Skin of body (tissue), 2 donors: Measurements from ENCODE around the gene CHPF2. TPM values are rescaled to one million over a fixed set of nuclear protein-coding genes. Genes with fewer than 3 reads are reported as not detected.

Source experiments
- DNase-seq: peaks from one replicate; lab custom pipeline; 2025; lab: John Stamatoyannopoulos, UW
- total RNA-seq: library from RNA; depleted of rRNA; stranded (reverse); fragments of >200 nt; gene quantifications from one replicate; pipeline ENCODE4 v1.2.3, GENCODE V29; 2014

The CHPF2 gene
- total RNA-seq, 1 donor from 2014 or later: 18.5 TPM

- no peak for DNase-seq
Measured at GRCh38 chr7:151245360-151246101, 13.2 kb downstream of the CHPF2 start.

GRCh38 chr7:151246102-151246850 is 14.0 kb downstream of the CHPF2 start:
- no peak for DNase-seq

- no peak for DNase-seq
Measured at GRCh38 chr7:151246851-151247580, 14.7 kb downstream of the CHPF2 start.

GRCh38 chr7:151247611-151248345 is 15.5 kb downstream of the CHPF2 start:
- no peak for DNase-seq

- peak; percentile 31 for DNase-seq
Measured at GRCh38 chr7:151248346-151249033, 16.2 kb downstream of the CHPF2 start, which contains the start of gene SMARCD3. Gene SMARCD3, minus strand, starts transcription at chr7:151248694. Its CDS starts 132 bp downstream, at chr7:151248562.

GRCh38 chr7:151249034-151249731 is 16.9 kb downstream of the CHPF2 start:
- DNase-seq: peak; percentile 57

- peak; percentile 57 for DNase-seq
Measured at GRCh38 chr7:151249732-151250072, 17.4 kb downstream of the CHPF2 start.

- DNase-seq: no peak
Measured at GRCh38 chr7:151250181-151251132, 18.2 kb downstream of the CHPF2 start.

- DNase-seq: no peak
Measured at GRCh38 chr7:151251328-151251688, 19.0 kb downstream of the CHPF2 start.

GRCh38 chr7:151251689-151252560 is 19.6 kb downstream of the CHPF2 start:
- peak; percentile 75 for DNase-seq

GRCh38 chr7:151252561-151252835 is 20.2 kb downstream of the CHPF2 start:
- no peak for DNase-seq

- no peak for DNase-seq
Measured at GRCh38 chr7:151252961-151253711, 20.9 kb downstream of the CHPF2 start.

- DNase-seq: no peak
Measured at GRCh38 chr7:151254316-151254715, 22.0 kb downstream of the CHPF2 start.

- DNase-seq: no peak
Measured at GRCh38 chr7:151254851-151255250, 22.6 kb downstream of the CHPF2 start.

GRCh38 chr7:151255390-151255789 is 23.1 kb downstream of the CHPF2 start:
- no peak for DNase-seq

GRCh38 chr7:151256410-151257045 is 24.2 kb downstream of the CHPF2 start:
- DNase-seq: no peak

- DNase-seq: no peak
Measured at GRCh38 chr7:151257990-151258389, 25.7 kb downstream of the CHPF2 start.
